Prostate gland (tissue), 2 donors: ENCODE results near the gene NNT. TPM values are rescaled to one million over a fixed set of nuclear protein-coding genes. Genes with fewer than 3 reads are reported as not detected.

Source experiments
- DNase-seq: peaks from one replicate; pipeline ENCODE4 v3.0.0-alpha.2; 2019; ENCODE audit warnings: low spot score
- H3K27ac ChIP-seq, 2 donors: fragments of 200-600 bp; sonication (generic); 2 replicates each; pipeline ENCODE4 v1.5.1; 2017 to 2019
- H3K27me3 ChIP-seq: fragments of 200-600 bp; sonication (generic); replicated peaks from 2 replicates; pipeline ENCODE4 v1.5.1; 2019; ENCODE audit not compliant: insufficient read depth
- H3K36me3 ChIP-seq, 2 donors: fragments of 200-600 bp; sonication (generic); 1 replicate in 1 of 2; 2 replicates in 1 of 2; pipeline versions ENCODE4 v1.5.1 to v1.8.1; 2017 to 2019
- H3K4me1 ChIP-seq: fragments of 200-600 bp; sonication (generic); replicated peaks from 2 replicates; pipeline ENCODE4 v1.5.1; 2019
- H3K4me3 ChIP-seq, 2 donors: fragments of 200-600 bp; sonication (generic); 2 replicates each; pipeline ENCODE4 v1.5.1; 2017 to 2019
- H3K9me3 ChIP-seq: fragments of 200-600 bp; sonication (generic); 2 replicates; pipeline ENCODE4 v1.5.1; 2017
- CTCF ChIP-seq, 4 experiments: fragments of 200-600 bp in 2 of 4; fragments of 450-650 bp in 2 of 4; sonication (generic) in 2 of 4; IDR thresholded peaks; 1 replicate in 3 of 4; 2 replicates in 1 of 4; pipeline ENCODE4 v1.5.1; 2016 to 2019; ENCODE audit warnings: antibody characterized with exemption in 4 of 4, mild to moderate bottlenecking in 2 of 4, moderate library complexity in 2 of 4
- POLR2A ChIP-seq: fragments of 450-650 bp; IDR thresholded peaks from one replicate; pipeline ENCODE4 v1.6.1; 2016; ENCODE audit warnings: antibody characterized with exemption, mild to moderate bottlenecking
- POLR2AphosphoS5 ChIP-seq: sonication (generic); formaldehyde crosslinking; IDR thresholded peaks from one replicate; pipeline ENCODE4 v1.6.1; 2017; ENCODE audit warnings: antibody characterized with exemption
- WGBS: methylation state at CpG from one replicate; pipeline ENCODE4 v1.1.5; 2018; 5-methylcytosine and 5-hydroxymethylcytosine counted together
- intact Hi-C: fragments of 100-400 bp; cut with DNase I; formaldehyde crosslinking; loops from one replicate; pipeline ENCODE4 v1.14.2; 2022
- total RNA-seq, 2 donors: library from RNA; depleted of rRNA; stranded (reverse); fragments of >200 nt; gene quantifications; one replicate each; pipeline ENCODE4 v1.1.0, GENCODE V29; 2016

The NNT gene
- total RNA-seq, 2 donors from 2014 or later, result 30.6 to 31.4 TPM

GRCh38 chr5:43615445-43616184 is 12.6 kb downstream of the NNT start:
- DNase-seq, result no peak
- Histone ChIP-seq H3K9me3 (no peaks in the 10 kb centered on the region), H3K4me1 (no peaks in the 10 kb centered on the region), H3K4me3 (no peak overlapping the region), H3K36me3 (no peaks in the 10 kb centered on the region), H3K27me3 (no peaks in the 10 kb centered on the region), H3K27ac (no peak overlapping the region)
- TF ChIP-seq CTCF (IDR thresholded peaks at IDR 0.05) (no peak), POLR2AphosphoS5 (no peak), POLR2A (no peak)
- intact Hi-C loops, result no loop called here
- whole genome bisulfite sequencing, result 95% methylated on average over 5 of the region's 5 CpGs

- Histone ChIP-seq H3K27ac (no peak overlapping the region), H3K4me3 (no peak overlapping the region), H3K4me1 (no peaks in the 10 kb centered on the region), H3K9me3 (no peaks in the 10 kb centered on the region), H3K27me3 (no peaks in the 10 kb centered on the region), H3K36me3 (no peaks in the 10 kb centered on the region)
- WGBS, result 69% methylated on average over 1 of the region's 1 CpG
- intact Hi-C loops, result no loop called here
- TF ChIP-seq CTCF (IDR thresholded peaks at IDR 0.05), result no peak
- TF ChIP-seq POLR2AphosphoS5, result no peak
- TF ChIP-seq POLR2A, result no peak
- no peak for DNase-seq
These were observed 13.6 kb downstream of the NNT start for GRCh38 chr5:43616535-43616934.

GRCh38 chr5:43619380-43619779 is 16.4 kb downstream of the NNT start:
- Histone ChIP-seq H3K4me1 (no peaks in the 10 kb centered on the region), H3K27me3 (no peaks in the 10 kb centered on the region), H3K36me3 (no peaks in the 10 kb centered on the region), H3K4me3 (no peak overlapping the region), H3K27ac (no peak overlapping the region), H3K9me3 (no peaks in the 10 kb centered on the region)
- no peak for TF ChIP-seq POLR2A
- no peak for TF ChIP-seq CTCF (IDR thresholded peaks at IDR 0.05)
- no peak for TF ChIP-seq POLR2AphosphoS5
- WGBS, result 69% methylated on average over 2 of the region's 2 CpGs
- intact Hi-C loops, result no loop called here
- no peak for DNase-seq

- 86% methylated on average over 3 of the region's 3 CpGs for WGBS
- Histone ChIP-seq H3K4me3 (no peak overlapping the region), H3K9me3 (no peaks in the 10 kb centered on the region), H3K36me3 (no peaks in the 10 kb centered on the region), H3K4me1 (no peaks in the 10 kb centered on the region), H3K27me3 (no peaks in the 10 kb centered on the region), H3K27ac (no peak overlapping the region)
- DNase-seq, result no peak
- intact Hi-C loops, result no loop called here
- TF ChIP-seq CTCF (IDR thresholded peaks at IDR 0.05), result no peak
- no peak for TF ChIP-seq POLR2AphosphoS5
- TF ChIP-seq POLR2A, result no peak
These were observed 16.9 kb downstream of the NNT start for GRCh38 chr5:43619911-43620310.

- TF ChIP-seq POLR2A, result no peak
- TF ChIP-seq CTCF (IDR thresholded peaks at IDR 0.05), result no peak
- peak; percentile 21 for TF ChIP-seq POLR2AphosphoS5
- WGBS, result 42% methylated on average over 4 of the region's 4 CpGs
- Histone ChIP-seq H3K4me3 (no peak overlapping the region), H3K36me3 (no peaks in the 10 kb centered on the region), H3K4me1 (no peaks in the 10 kb centered on the region), H3K27me3 (no peaks in the 10 kb centered on the region), H3K9me3 (no peaks in the 10 kb centered on the region), H3K27ac (no peak overlapping the region)
- intact Hi-C loops, result no loop called here
- DNase-seq, result peak; percentile 25
These were observed 18.0 kb downstream of the NNT start for GRCh38 chr5:43620944-43621505.
